ENCODE results near the gene KRT81.

The KRT81 gene

DNA sequence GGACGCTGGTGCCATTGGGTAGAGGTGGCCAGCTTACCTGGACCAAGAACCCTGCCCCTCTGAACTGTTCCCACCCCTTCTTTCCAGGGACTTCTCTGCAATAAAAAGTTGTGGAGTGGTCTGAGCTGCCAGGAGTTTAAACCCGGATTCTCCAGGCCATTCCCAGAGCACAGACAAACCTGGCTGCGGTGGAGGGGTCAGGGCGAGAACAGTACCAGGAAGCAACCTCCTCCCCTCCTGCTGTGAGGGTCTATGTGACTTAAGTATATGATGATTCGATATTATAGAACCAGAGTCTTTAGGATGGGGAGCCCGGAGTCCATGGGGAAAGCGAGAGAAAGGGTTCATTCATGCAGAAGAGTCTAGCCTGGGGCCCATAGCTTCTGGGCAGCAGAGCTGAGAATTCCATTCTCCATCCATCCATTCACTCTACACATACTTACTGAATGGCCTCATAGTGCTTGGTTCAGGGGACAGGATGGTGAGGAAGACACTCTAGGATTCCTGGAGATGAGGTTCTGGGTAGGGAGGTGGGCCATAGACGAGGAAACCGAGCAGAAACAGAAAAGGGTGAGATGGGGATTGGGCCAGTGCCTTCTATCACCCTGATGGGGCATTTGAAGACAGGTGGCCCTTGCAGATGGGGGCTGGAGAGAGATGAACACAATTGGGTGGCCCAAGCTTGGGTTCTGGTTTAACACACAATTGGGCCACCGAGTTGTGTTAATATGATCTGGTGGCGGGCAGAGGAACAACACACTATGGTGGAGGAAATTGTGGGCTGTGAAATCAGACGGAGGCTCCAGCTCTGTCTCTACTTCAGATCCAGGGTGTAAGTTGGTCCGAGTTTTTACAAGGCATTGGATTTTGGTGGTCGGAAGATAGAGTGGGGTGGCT lies 11.7 kb downstream of the KRT81 start:
- TF ChIP-seq, protein P1, sequence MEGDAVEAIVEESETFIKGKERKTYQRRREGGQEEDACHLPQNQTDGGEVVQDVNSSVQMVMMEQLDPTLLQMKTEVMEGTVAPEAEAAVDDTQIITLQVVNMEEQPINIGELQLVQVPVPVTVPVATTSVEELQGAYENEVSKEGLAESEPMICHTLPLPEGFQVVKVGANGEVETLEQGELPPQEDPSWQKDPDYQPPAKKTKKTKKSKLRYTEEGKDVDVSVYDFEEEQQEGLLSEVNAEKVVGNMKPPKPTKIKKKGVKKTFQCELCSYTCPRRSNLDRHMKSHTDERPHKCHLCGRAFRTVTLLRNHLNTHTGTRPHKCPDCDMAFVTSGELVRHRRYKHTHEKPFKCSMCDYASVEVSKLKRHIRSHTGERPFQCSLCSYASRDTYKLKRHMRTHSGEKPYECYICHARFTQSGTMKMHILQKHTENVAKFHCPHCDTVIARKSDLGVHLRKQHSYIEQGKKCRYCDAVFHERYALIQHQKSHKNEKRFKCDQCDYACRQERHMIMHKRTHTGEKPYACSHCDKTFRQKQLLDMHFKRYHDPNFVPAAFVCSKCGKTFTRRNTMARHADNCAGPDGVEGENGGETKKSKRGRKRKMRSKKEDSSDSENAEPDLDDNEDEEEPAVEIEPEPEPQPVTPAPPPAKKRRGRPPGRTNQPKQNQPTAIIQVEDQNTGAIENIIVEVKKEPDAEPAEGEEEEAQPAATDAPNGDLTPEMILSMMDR (IDR thresholded peaks at IDR 0.05; ENCODE audit: low read depth, low read length): no peak
- peak in 1 of 2 donors; percentile 12 for DNase-seq (ENCODE audit: low read depth in 2 of 2)
- H3K4me3 ChIP-seq (replicated peaks in 1 of 2; ENCODE audit: low read depth in 2 of 2, low read length in 2 of 2): no peak overlapping the region

DNA sequence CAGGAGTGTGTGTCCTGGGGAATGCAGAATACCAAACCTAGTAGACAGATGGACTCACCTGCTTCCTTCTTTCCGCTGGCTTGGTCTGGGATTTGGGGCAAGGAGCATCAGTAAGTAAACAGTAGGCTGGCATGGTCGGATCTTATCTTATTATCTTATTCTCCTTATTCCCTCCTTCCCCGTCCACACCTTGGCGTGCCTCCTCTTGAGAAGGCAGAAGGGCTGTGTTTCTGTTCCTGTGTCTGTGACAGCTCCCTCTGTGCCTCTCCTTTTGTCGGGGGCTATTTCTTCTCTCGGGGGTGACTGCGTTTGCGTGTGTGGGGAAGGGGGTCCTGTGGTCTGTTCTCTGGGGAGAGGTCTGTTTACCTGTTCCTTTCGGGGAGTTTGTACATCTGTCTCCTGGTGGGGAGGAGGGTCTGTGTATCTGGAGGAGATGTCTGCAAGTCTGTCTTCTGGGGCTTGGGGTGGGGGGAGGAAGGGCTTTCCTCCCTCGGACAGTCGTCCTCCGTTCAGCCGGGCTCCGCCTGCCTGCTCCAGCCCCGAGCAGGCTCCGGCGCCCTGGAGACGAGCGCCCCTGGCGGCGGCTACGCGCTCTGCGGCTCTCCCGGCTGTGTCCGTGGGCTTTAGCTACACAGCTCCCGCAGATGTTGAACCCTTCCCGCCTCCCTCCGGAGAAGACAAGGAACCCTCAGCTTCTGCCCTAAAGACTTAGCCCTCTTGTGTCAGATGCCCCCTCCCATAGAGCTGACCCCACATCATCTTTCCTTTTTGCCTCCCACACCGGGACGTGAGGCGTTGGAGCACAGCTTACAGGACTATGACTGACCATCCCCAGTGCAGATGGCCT lies 12.5 kb downstream of the KRT81 start:
- DNase-seq (ENCODE audit: low read depth in 2 of 2): peak; percentile 82 to 86
- TF ChIP-seq, protein P1 (IDR thresholded peaks at IDR 0.05; ENCODE audit: low read depth, low read length): peak; percentile 82
- H3K4me3 ChIP-seq (replicated peaks in 1 of 2; ENCODE audit: low read depth in 2 of 2, low read length in 2 of 2): no peak overlapping the region

DNA sequence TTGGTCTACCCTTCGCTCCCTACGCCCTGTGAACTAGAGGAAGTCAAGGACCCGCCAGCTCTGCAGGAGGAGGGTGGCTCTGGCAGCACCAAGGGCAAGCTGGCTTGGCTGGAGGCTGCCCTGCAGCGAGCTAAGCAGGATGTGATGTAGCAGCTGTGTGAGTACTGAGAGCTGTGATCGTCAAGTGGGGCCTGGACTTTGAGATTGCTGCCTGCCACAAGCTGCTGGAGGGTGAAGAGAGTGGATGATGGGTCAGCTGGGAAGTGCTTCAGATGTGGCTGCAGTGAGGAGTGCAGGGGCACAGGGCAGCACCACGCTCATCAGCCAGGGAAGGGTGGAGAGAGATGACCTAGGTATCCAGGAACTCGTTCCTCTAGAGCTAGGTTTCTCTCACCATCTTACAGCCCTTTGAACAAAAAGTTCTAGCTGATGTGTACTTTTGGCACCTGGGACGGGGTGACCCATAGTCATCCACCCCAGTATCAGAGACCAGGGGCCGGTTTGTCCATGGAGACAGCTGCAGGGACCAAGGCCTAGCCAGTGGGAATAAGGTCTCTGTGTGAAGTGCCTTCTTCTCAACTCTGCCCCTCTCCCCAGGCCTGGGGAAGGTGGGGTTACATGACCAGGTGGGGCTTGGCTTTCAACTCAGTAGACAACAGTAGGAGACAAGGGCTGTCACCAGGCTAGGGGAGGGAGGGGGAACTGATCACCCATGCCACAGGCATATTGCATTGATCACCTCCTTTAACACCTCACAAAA lies 13.7 kb downstream of the KRT81 start:
- TF ChIP-seq, protein P1 (IDR thresholded peaks at IDR 0.05; ENCODE audit: low read depth, low read length): no peak
- H3K4me3 ChIP-seq (replicated peaks in 1 of 2; ENCODE audit: low read depth in 2 of 2, low read length in 2 of 2): no peak overlapping the region
- DNase-seq (ENCODE audit: low read depth in 2 of 2): no peak

DNA sequence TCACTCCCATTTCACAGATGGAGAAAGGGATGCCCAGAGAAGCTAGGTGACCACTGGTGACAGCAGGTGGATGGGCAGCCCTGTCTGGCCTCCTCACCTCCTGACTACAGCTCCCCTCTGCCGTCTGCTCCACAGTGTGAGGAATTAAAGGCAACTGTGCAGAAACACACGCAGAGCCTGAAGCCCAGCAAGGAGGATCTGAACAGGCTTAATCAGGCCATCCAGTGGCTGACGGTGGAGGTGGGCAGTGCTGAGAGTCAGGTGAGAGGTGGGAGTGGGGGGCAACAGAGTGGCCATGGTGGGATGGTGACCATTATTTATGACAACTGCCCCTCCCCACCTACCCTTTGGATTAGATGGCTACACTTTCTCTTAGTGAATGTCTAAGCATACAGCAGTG lies 15.6 kb downstream of the KRT81 start:
- no peak overlapping the region for H3K4me3 ChIP-seq (replicated peaks in 1 of 2; ENCODE audit: low read depth in 2 of 2, low read length in 2 of 2)
- DNase-seq (ENCODE audit: low read depth in 2 of 2): no peak
- TF ChIP-seq, protein P1 (IDR thresholded peaks at IDR 0.05; ENCODE audit: low read depth, low read length): no peak

DNA sequence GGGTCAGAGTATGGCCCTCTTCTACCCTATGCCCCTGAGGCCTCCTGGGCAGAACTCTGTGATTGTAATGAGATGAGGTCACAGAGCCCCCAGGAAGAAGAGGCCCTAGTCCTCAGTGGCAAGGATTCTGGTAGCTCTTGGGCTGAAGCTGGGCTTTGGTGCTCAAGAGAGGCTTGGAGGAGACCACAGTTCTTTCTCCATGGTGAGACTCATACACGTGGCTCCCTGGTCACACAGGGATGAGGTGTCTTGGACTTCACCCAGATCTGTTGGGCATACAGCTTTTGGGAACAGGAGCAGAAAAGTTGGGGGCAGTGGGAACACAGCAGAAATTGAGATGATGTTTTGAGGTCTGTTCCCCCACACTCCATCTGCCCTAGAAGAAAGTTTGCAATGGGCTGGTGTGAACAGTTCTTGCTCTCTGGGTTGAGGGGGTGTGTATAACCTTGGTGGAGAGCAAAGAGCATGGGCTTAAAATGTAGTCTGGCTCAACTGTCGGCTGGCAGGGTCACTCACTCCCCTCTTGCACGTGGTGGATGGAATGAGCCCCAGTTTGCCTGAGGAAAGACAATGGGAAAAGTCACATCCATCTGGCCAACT lies 16.7 kb downstream of the KRT81 start, which contains the start of gene KRT86:
TSS of gene KRT86 (plus strand) at position 125 of the 600 bp plus-strand sequence. CDS start 27,272 bp downstream, outside the sequence.
- TF ChIP-seq, protein P1 (IDR thresholded peaks at IDR 0.05; ENCODE audit: low read depth, low read length): no peak
- no peak for DNase-seq (ENCODE audit: low read depth in 2 of 2)
- H3K4me3 ChIP-seq (replicated peaks in 1 of 2; ENCODE audit: low read depth in 2 of 2, low read length in 2 of 2): no peak within 1 kb of the TSS

DNA sequence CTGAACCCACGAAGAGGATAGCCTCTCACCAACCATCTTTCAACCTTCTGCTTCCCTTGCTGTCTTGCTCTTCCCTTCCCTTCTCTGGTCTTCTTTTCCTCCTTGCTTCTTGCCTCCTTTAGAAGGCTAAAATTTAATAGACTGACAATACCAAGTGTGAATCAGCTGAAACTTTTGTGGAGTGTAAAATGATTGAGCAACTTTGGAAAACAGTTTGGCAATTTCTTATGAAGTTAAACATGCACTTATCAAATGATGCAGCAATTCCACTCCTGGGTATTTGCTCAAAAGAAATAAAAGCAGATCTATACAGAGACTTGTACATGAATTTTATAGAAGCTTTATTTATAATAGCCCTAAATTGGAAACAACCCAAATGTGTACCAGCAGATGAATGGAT lies 20.2 kb downstream of the KRT81 start:
- no peak overlapping the region for H3K4me3 ChIP-seq (replicated peaks in 1 of 2; ENCODE audit: low read depth in 2 of 2, low read length in 2 of 2)
- TF ChIP-seq, protein P1 (IDR thresholded peaks at IDR 0.05; ENCODE audit: low read depth, low read length): no peak
- DNase-seq (ENCODE audit: low read depth in 2 of 2): peak; percentile 35 to 68
